ENCODE results near the gene GALNT12. TPM values are rescaled to one million over a fixed set of nuclear protein-coding genes. Genes with fewer than 3 reads are reported as not detected.

Gene GALNT12
- total and polyA plus RNA-seq, 2 experiments from 2014 or later = 4.2 to 19.7 TPM

- H3K36me3 ChIP-seq = peaks cover under 1% of the 10 kb centered on the region
- H3K27me3 ChIP-seq = no peaks in the 10 kb centered on the region
- H3K9me3 ChIP-seq (ENCODE audit: low read depth) = no peaks in the 10 kb centered on the region
These were observed 40.3 kb upstream of the GALNT12 start for GRCh38 chr9:98767196-98767595.

GRCh38 chr9:98767915-98768314, 39.6 kb upstream of the GALNT12 start:
- H3K27ac ChIP-seq = no peak overlapping the region
- H3K27me3 ChIP-seq = no peaks in the 10 kb centered on the region
- TF ChIP-seq CTCF (IDR thresholded peaks at IDR 0.05; ENCODE audit: low read depth, low read length) = no peak
- H3K4me1 ChIP-seq (ENCODE audit: low read depth) = no peaks in the 10 kb centered on the region
- H3K4me3 ChIP-seq = no peak overlapping the region
- H3K9me3 ChIP-seq (ENCODE audit: low read depth) = no peaks in the 10 kb centered on the region
- DNase-seq (ENCODE audit: low read depth in 1 of 2, low spot score in 1 of 2) = no peak
- H3K36me3 ChIP-seq = peaks cover 5% of the 10 kb centered on the region

More at GRCh38 chr9:98767196-98767595, 40.3 kb upstream of the GALNT12 start:
- no peak for DNase-seq (ENCODE audit: low read depth in 1 of 2, low spot score in 1 of 2)
- no peak overlapping the region for H3K4me3 ChIP-seq
- TF ChIP-seq CTCF (IDR thresholded peaks at IDR 0.05; ENCODE audit: low read depth, low read length) = no peak
- H3K27ac ChIP-seq = no peak overlapping the region
- no peaks in the 10 kb centered on the region for H3K4me1 ChIP-seq (ENCODE audit: low read depth)

GRCh38 chr9:98768344-98768743, 39.1 kb upstream of the GALNT12 start:
- no peaks in the 10 kb centered on the region for H3K9me3 ChIP-seq (ENCODE audit: low read depth)
- peaks cover 7% of the 10 kb centered on the region for H3K36me3 ChIP-seq
- no peaks in the 10 kb centered on the region for H3K27me3 ChIP-seq

GRCh38 chr9:98770717-98771116, 36.8 kb upstream of the GALNT12 start:
- Histone ChIP-seq H3K4me3 (no peak overlapping the region), H3K4me1 (ENCODE audit: low read depth) (no peaks in the 10 kb centered on the region), H3K9me3 (ENCODE audit: low read depth) (no peaks in the 10 kb centered on the region), H3K27ac (no peak overlapping the region), H3K36me3 (peaks cover 12% of the 10 kb centered on the region), H3K27me3 (no peaks in the 10 kb centered on the region)
- TF ChIP-seq CTCF (IDR thresholded peaks at IDR 0.05; ENCODE audit: low read depth, low read length) = no peak
- no peak for DNase-seq (ENCODE audit: low read depth in 1 of 2, low spot score in 1 of 2)

More at GRCh38 chr9:98768344-98768743, 39.1 kb upstream of the GALNT12 start:
- Histone ChIP-seq H3K27ac (no peak overlapping the region), H3K4me3 (no peak overlapping the region), H3K4me1 (ENCODE audit: low read depth) (no peaks in the 10 kb centered on the region)
- no peak for DNase-seq (ENCODE audit: low read depth in 1 of 2, low spot score in 1 of 2)
- TF ChIP-seq CTCF (IDR thresholded peaks at IDR 0.05; ENCODE audit: low read depth, low read length) = no peak

GRCh38 chr9:98771209-98771874, 36.1 kb upstream of the GALNT12 start:
- Histone ChIP-seq H3K9me3 (ENCODE audit: low read depth) (no peaks in the 10 kb centered on the region), H3K27me3 (no peaks in the 10 kb centered on the region), H3K4me1 (ENCODE audit: low read depth) (no peaks in the 10 kb centered on the region), H3K36me3 (peaks cover 12% of the 10 kb centered on the region), H3K27ac (no peak overlapping the region), H3K4me3 (no peak overlapping the region)
- no peak for TF ChIP-seq CTCF (IDR thresholded peaks at IDR 0.05; ENCODE audit: low read depth, low read length)
- no peak for DNase-seq (ENCODE audit: low read depth in 1 of 2, low spot score in 1 of 2)

Measured in cardiac muscle cell (in vitro differentiated cells and primary cell).